Stimulated activated CD4-positive, alpha-beta T cell treated with anti-CD3 and anti-CD28 coated beads, Interleukin-1b, Interleukin-23, amount 100 ng/mL, for 4 hours (primary cell): ENCODE results near the gene KDM2B.
"Not testable (repeated sequence)": the region's sequence is repeated elsewhere in the genome, so short reads cannot be mapped to it uniquely, and the experiment has no call there.

Source experiments
- DNase-seq, 2 donors: peaks; one replicate each; pipeline ENCODE4 v3.0.0-alpha.2; 2020; ENCODE audit warnings: low read depth in 2 of 2

The KDM2B gene

GRCh38 chr12:121584885-121585284 lies 4.1 kb upstream of the KDM2B start:
- not testable (repeated sequence) for DNase-seq

- not testable (repeated sequence) for DNase-seq
Measured at GRCh38 chr12:121583334-121583661, 2.5 kb upstream of the KDM2B start.

- no peak for DNase-seq
Measured at GRCh38 chr12:121582583-121583333, 1.9 kb upstream of the KDM2B start.

- DNase-seq, result no peak
Measured at GRCh38 chr12:121581686-121582429, 1.0 kb upstream of the KDM2B start.

GRCh38 chr12:121579981-121580868 lies 598 bp downstream of the KDM2B start:
- DNase-seq, result peak; percentile 40 to 63

GRCh38 chr12:121579190-121579791 lies 1.5 kb downstream of the KDM2B start:
- DNase-seq, result peak in 1 of 2 donors; percentile 22

GRCh38 chr12:121578230-121579189 lies 2.3 kb downstream of the KDM2B start:
- no peak for DNase-seq

- no peak for DNase-seq
Measured at GRCh38 chr12:121577443-121578180, 3.2 kb downstream of the KDM2B start.

GRCh38 chr12:121576851-121577391 lies 3.9 kb downstream of the KDM2B start:
- DNase-seq, result no peak

GRCh38 chr12:121575952-121576625 lies 4.7 kb downstream of the KDM2B start:
- no peak for DNase-seq

- no peak for DNase-seq
Measured at GRCh38 chr12:121575051-121575450, 5.8 kb downstream of the KDM2B start.

GRCh38 chr12:121574025-121574424 lies 6.8 kb downstream of the KDM2B start:
- DNase-seq, result no peak

GRCh38 chr12:121571920-121572319 lies 8.9 kb downstream of the KDM2B start:
- no peak for DNase-seq

- DNase-seq, result no peak
Measured at GRCh38 chr12:121570467-121571283, 10.1 kb downstream of the KDM2B start.

GRCh38 chr12:121568971-121569751 lies 11.7 kb downstream of the KDM2B start:
- DNase-seq, result no peak

- DNase-seq, result no peak
Measured at GRCh38 chr12:121568518-121568917, 12.3 kb downstream of the KDM2B start.

GRCh38 chr12:121565076-121565475 lies 15.7 kb downstream of the KDM2B start:
- no peak for DNase-seq
